Measurements from ENCODE around the gene MPIG6B. TPM values are rescaled to one million over a fixed set of nuclear protein-coding genes. Genes with fewer than 3 reads are reported as not detected.
"Not testable (repeated sequence)": the region's sequence is repeated elsewhere in the genome, so short reads cannot be mapped to it uniquely, and the experiment has no call there.

The MPIG6B gene
- total RNA-seq, 2 experiments from 2014 or later = not detected

DNA sequence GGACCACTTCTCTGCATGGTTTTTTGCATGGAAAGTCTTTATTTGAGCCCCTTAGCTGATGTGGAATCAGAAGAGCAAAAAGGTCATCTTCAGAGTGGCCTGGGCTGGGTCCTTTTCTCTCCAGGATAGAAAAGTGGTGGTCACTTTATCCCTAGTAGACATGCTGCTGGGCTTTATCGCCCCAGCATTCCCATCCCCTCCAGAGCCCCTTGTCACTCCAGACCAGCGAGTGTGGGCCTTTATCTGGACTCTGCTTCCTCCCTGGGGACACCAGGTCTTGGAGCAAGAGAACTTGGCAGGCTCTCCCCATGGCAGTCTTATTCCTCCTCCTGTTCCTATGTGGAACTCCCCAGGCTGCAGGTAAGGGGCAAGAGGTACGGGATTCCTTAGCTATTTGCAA lies 16.6 kb upstream of the MPIG6B start, which contains the start of gene LY6G6F:
Gene LY6G6F, plus strand, starts transcription at position 268 of the 400 bp plus-strand sequence. Its CDS starts 41 bp downstream, at position 309.
- no peak for DNase-seq (ENCODE audit: low spot score)
- POLR2A ChIA-PET = no interaction called here
- TF ChIP-seq EZH2phosphoT487 (IDR thresholded peaks at IDR 0.05; ENCODE audit: borderline replicate concordance, low read depth, low read length) (no peak), CTCF (conservative IDR thresholded peaks at IDR 0.05; ENCODE audit: low read length) (no peak)
- H3K9me3 ChIP-seq (ENCODE audit: low read length) = no peaks in the 10 kb centered on the region
- H3K4me2 ChIP-seq (ENCODE audit: low read length) = no peak within 1 kb of the TSS
- H3K36me3 ChIP-seq (ENCODE audit: insufficient read depth, low read length) = no peaks in the 10 kb centered on the region
- H3K27ac ChIP-seq (ENCODE audit: low read depth, low read length, poor library complexity, severe bottlenecking) = no peak within 1 kb of the TSS
- H3K4me3 ChIP-seq (ENCODE audit: low read depth, low read length, poor library complexity, severe bottlenecking) = no peak within 1 kb of the TSS
- H3K79me2 ChIP-seq (ENCODE audit: insufficient read depth, low read depth, low read length) = peaks cover 11% of the 10 kb centered on the region; the same call in 1 of the 2 replicates
- H4K20me1 ChIP-seq (ENCODE audit: insufficient read depth, low read length) = no peaks in the 10 kb centered on the region
- CTCF ChIA-PET (ENCODE audit: unreplicated experiment) = no interaction called here
- H2AFZ ChIP-seq (ENCODE audit: low read length) = no peak within 1 kb of the TSS
- H3K9me2 ChIP-seq (ENCODE audit: insufficient read depth, low read length) = no peaks in the 10 kb centered on the region
- intact Hi-C loops (cut with micrococcal nuclease; ENCODE audit: unreplicated experiment) = loop anchor here (10.0 kb wide), 1 partner anchor 248 kb away; the partner anchor contains the start of genes NELFE and SKIC2
- H3K4me1 ChIP-seq (ENCODE audit: insufficient read depth, low read length, poor library complexity, severe bottlenecking) = peaks cover 22% of the 10 kb centered on the region
- BruUV-seq (replicated peaks) = no TSS peak

- no peak overlapping the region for H3K27ac ChIP-seq (ENCODE audit: low read depth, low read length, poor library complexity, severe bottlenecking)
- ChIA-PET CTCF (ENCODE audit: unreplicated experiment) (no interaction called here), POLR2A (no interaction called here)
- no peaks in the 10 kb centered on the region for H4K20me1 ChIP-seq (ENCODE audit: insufficient read depth, low read length)
- H3K36me3 ChIP-seq (ENCODE audit: insufficient read depth, low read length) = no peaks in the 10 kb centered on the region
- no peaks in the 10 kb centered on the region for H3K9me2 ChIP-seq (ENCODE audit: insufficient read depth, low read length)
- H3K79me2 ChIP-seq (ENCODE audit: insufficient read depth, low read depth, low read length) = peaks cover 1% of the 10 kb centered on the region; the same call in 1 of the 2 replicates
- H3K4me1 ChIP-seq (ENCODE audit: insufficient read depth, low read length, poor library complexity, severe bottlenecking) = peaks cover 16% of the 10 kb centered on the region
- H3K9me3 ChIP-seq (ENCODE audit: low read length) = no peaks in the 10 kb centered on the region
- H2AFZ ChIP-seq (ENCODE audit: low read length) = no peak overlapping the region
- intact Hi-C loops (cut with micrococcal nuclease; ENCODE audit: unreplicated experiment) = loop anchor here (10.0 kb wide), 1 partner anchor 247 kb away; the partner anchor contains the start of genes NELFE and SKIC2
- DNase-seq (ENCODE audit: low spot score) = no peak
- no peak overlapping the region for H3K4me2 ChIP-seq (ENCODE audit: low read length)
- TF ChIP-seq CTCF (conservative IDR thresholded peaks at IDR 0.05; ENCODE audit: low read length) (no peak), EZH2phosphoT487 (IDR thresholded peaks at IDR 0.05; ENCODE audit: borderline replicate concordance, low read depth, low read length) (no peak)
- BruUV-seq (replicated peaks) = no TSS peak
- H3K4me3 ChIP-seq (ENCODE audit: low read depth, low read length, poor library complexity, severe bottlenecking) = no peak overlapping the region
Observed at GRCh38 chr6:31707701-31708100, 15.5 kb upstream of the MPIG6B start.

DNA sequence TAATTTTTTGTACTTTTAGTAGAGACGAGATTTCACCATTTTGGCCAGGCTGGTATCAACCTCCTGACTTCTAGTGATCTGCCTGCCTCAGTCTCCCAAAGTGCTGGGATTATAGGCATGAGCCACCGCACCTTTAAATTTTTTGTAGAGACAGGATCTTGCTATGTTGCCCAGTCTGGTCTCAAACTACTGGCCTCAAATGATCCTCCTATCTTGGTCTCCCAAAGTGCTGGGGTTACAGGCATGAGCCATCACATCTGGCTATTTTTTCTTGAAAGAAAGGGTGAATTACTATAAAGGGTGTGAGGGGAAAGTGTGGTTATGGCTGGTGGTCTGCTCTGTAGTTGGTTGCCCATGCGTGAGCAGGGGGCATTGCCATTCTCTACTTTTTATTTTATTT lies 14.9 kb upstream of the MPIG6B start:
- H3K9me3 ChIP-seq (ENCODE audit: low read length) = no peaks in the 10 kb centered on the region
- H3K27ac ChIP-seq (ENCODE audit: low read depth, low read length, poor library complexity, severe bottlenecking) = no peak overlapping the region
- intact Hi-C loops (cut with micrococcal nuclease; ENCODE audit: unreplicated experiment) = loop anchor here (10.0 kb wide), 1 partner anchor 247 kb away; the partner anchor contains the start of genes NELFE and SKIC2
- CTCF ChIA-PET (ENCODE audit: unreplicated experiment) = no interaction called here
- BruUV-seq (replicated peaks) = no TSS peak
- H3K4me3 ChIP-seq (ENCODE audit: low read depth, low read length, poor library complexity, severe bottlenecking) = no peak overlapping the region
- H3K36me3 ChIP-seq (ENCODE audit: insufficient read depth, low read length) = no peaks in the 10 kb centered on the region
- peaks cover 16% of the 10 kb centered on the region for H3K4me1 ChIP-seq (ENCODE audit: insufficient read depth, low read length, poor library complexity, severe bottlenecking)
- POLR2A ChIA-PET = interaction anchor here (0.6 to 0.7 kb wide), 2 partner anchors 27 to 45 kb away, joined by 3 read pairs; no protein-coding TSS in a partner anchor
- H4K20me1 ChIP-seq (ENCODE audit: insufficient read depth, low read length) = no peaks in the 10 kb centered on the region
- no peak overlapping the region for H3K4me2 ChIP-seq (ENCODE audit: low read length)
- no peaks in the 10 kb centered on the region for H3K79me2 ChIP-seq (ENCODE audit: insufficient read depth, low read depth, low read length)
- no peak overlapping the region for H2AFZ ChIP-seq (ENCODE audit: low read length)
- DNase-seq (ENCODE audit: low spot score) = no peak
- TF ChIP-seq EZH2phosphoT487 (IDR thresholded peaks at IDR 0.05; ENCODE audit: borderline replicate concordance, low read depth, low read length) (no peak), CTCF (conservative IDR thresholded peaks at IDR 0.05; ENCODE audit: low read length) (no peak)
- no peaks in the 10 kb centered on the region for H3K9me2 ChIP-seq (ENCODE audit: insufficient read depth, low read length)

- H3K9me2 ChIP-seq (ENCODE audit: insufficient read depth, low read length); H3K4me1 ChIP-seq (ENCODE audit: insufficient read depth, low read length, poor library complexity, severe bottlenecking); H4K20me1 ChIP-seq (ENCODE audit: insufficient read depth, low read length); H2AFZ ChIP-seq (ENCODE audit: low read length); BruUV-seq (replicated peaks); H3K9me3 ChIP-seq (ENCODE audit: low read length); H3K79me2 ChIP-seq (ENCODE audit: insufficient read depth, low read depth, low read length); H3K4me3 ChIP-seq (ENCODE audit: low read depth, low read length, poor library complexity, severe bottlenecking); H3K4me2 ChIP-seq (ENCODE audit: low read length); CTCF ChIA-PET (ENCODE audit: unreplicated experiment); DNase-seq (ENCODE audit: low spot score); H3K27ac ChIP-seq (ENCODE audit: low read depth, low read length, poor library complexity, severe bottlenecking); H3K36me3 ChIP-seq (ENCODE audit: insufficient read depth, low read length): not testable (repeated sequence)
- POLR2A ChIA-PET = interaction anchor here (0.6 kb wide), 2 partner anchors 26 to 99 kb away, joined by 3 read pairs; no protein-coding TSS in a partner anchor
- intact Hi-C loops (cut with micrococcal nuclease; ENCODE audit: unreplicated experiment) = loop anchor here (10.0 kb wide), 1 partner anchor 246 kb away; the partner anchor contains the start of genes NELFE and SKIC2
Observed at GRCh38 chr6:31709157-31709556, 14.0 kb upstream of the MPIG6B start.
